HepG2 (cell line): ENCODE data around the gene UXS1. TPM values are rescaled to one million over a fixed set of nuclear protein-coding genes. Genes with fewer than 3 reads are reported as not detected.
A peak's percentile ranks its signal among the peaks of the same experiment; 100 is the strongest.

Experiments
- AHR ChIP-seq: IDR thresholded peaks from 2 replicates; pipeline ENCODE4 v1.6.1; 2018; ENCODE audit warnings: missing genetic modification reagents, missing compliant biosample characterization
- BHLHE40 ChIP-seq: IDR thresholded peaks from 2 replicates; pipeline ENCODE4 v1.6.1; 2011; ENCODE audit warnings: low read length, improper control_type of control experiment
- CENPX ChIP-seq: sonication (generic); formaldehyde crosslinking; IDR thresholded peaks from 2 replicates; pipeline ENCODE4 v1.9.0; 2021; ENCODE audit warnings: mild to moderate bottlenecking, missing genetic modification reagents, moderate library complexity
- FLYWCH1 ChIP-seq: sonication (generic); formaldehyde crosslinking; IDR thresholded peaks from 2 replicates; pipeline ENCODE4 v1.8.1; 2023; ENCODE audit warnings: mild to moderate bottlenecking, missing genetic modification reagents
- HDAC1 ChIP-seq: sonication (generic); formaldehyde crosslinking; IDR thresholded peaks from 2 replicates; pipeline ENCODE4 v1.5.1; 2020; ENCODE audit warnings: mild to moderate bottlenecking, missing genetic modification reagents
- HNRNPLL ChIP-seq: fragments of 200-400 bp; formaldehyde crosslinking; IDR thresholded peaks from 2 replicates; pipeline ENCODE4 v1.6.1; 2017; ENCODE audit warnings: mild to moderate bottlenecking, low read depth, low read length; ENCODE audit not compliant: poor library complexity, severe bottlenecking
- KLF9 ChIP-seq: IDR thresholded peaks from 2 replicates; pipeline ENCODE4 v1.6.1; 2016; ENCODE audit warnings: low read depth
- KMT2A ChIP-seq: sonication (generic); formaldehyde crosslinking; IDR thresholded peaks from 2 replicates; pipeline ENCODE4 v1.4.0; 2020; ENCODE audit warnings: missing genetic modification reagents
- LCORL ChIP-seq, 2 experiments: fragments of 450-650 bp in 1 of 2; sonication (generic) in 1 of 2; formaldehyde crosslinking in 1 of 2; IDR thresholded peaks; 2 replicates each; pipeline versions ENCODE4 v1.5.0 to v1.6.1; 2017 to 2020; ENCODE audit warnings: antibody characterized with exemption in 1 of 2, missing genetic modification reagents in 1 of 2
- MED13 ChIP-seq: sonication (generic); formaldehyde crosslinking; IDR thresholded peaks from 2 replicates; pipeline ENCODE4 v1.5.0; 2020; ENCODE audit warnings: missing genetic modification reagents
- MTA3 ChIP-seq: sonication (generic); formaldehyde crosslinking; IDR thresholded peaks from 2 replicates; pipeline ENCODE4 v1.4.0; 2020; ENCODE audit warnings: missing genetic modification reagents
- NKX3-1 ChIP-seq: sonication (generic); formaldehyde crosslinking; IDR thresholded peaks from 2 replicates; pipeline ENCODE4 v1.5.0; 2020; ENCODE audit warnings: missing genetic modification reagents
- PHF20 ChIP-seq: sonication (generic); formaldehyde crosslinking; IDR thresholded peaks from 2 replicates; pipeline ENCODE4 v1.5.0; 2020; ENCODE audit warnings: mild to moderate bottlenecking, missing genetic modification reagents
- REXO4 ChIP-seq: sonication (generic); formaldehyde crosslinking; IDR thresholded peaks from 2 replicates; pipeline ENCODE4 v1.8.0; 2022; ENCODE audit warnings: missing genetic modification reagents, mild to moderate bottlenecking, borderline replicate concordance
- SKI ChIP-seq: fragments of 450-650 bp; IDR thresholded peaks from one replicate; pipeline ENCODE4 v1.6.1; 2018; ENCODE audit warnings: mild to moderate bottlenecking; ENCODE audit not compliant: partially characterized antibody
- SMAD3 ChIP-seq: sonication (generic); formaldehyde crosslinking; IDR thresholded peaks from 2 replicates; pipeline ENCODE4 v1.4.0; 2020; ENCODE audit warnings: missing genetic modification reagents
- YEATS2 ChIP-seq: sonication (generic); formaldehyde crosslinking; IDR thresholded peaks from 2 replicates; pipeline ENCODE4 v1.4.0; 2020; ENCODE audit warnings: missing genetic modification reagents, borderline replicate concordance
- ZFP37 ChIP-seq: sonication (generic); formaldehyde crosslinking; IDR thresholded peaks from 2 replicates; pipeline ENCODE4 v1.4.0; 2020; ENCODE audit warnings: missing genetic modification reagents, borderline replicate concordance
- ZNF12 ChIP-seq: sonication (generic); formaldehyde crosslinking; IDR thresholded peaks from 2 replicates; pipeline ENCODE4 v1.5.0; 2020; ENCODE audit warnings: missing genetic modification reagents
- ZNF280D ChIP-seq: sonication (generic); formaldehyde crosslinking; IDR thresholded peaks from 2 replicates; pipeline ENCODE4 v1.5.1; 2020; ENCODE audit warnings: mild to moderate bottlenecking, missing genetic modification reagents
- ZNF503 ChIP-seq: sonication (generic); formaldehyde crosslinking; IDR thresholded peaks from 2 replicates; pipeline ENCODE4 v1.4.0; 2020; ENCODE audit warnings: missing genetic modification reagents
- ZNF563 ChIP-seq: sonication (generic); formaldehyde crosslinking; IDR thresholded peaks from 2 replicates; pipeline ENCODE4 v1.8.0; 2022; ENCODE audit warnings: mild to moderate bottlenecking, moderate library complexity, missing genetic modification reagents
- ZNF709 ChIP-seq: sonication (generic); formaldehyde crosslinking; IDR thresholded peaks from 2 replicates; pipeline ENCODE4 v1.5.0; 2020; ENCODE audit warnings: mild to moderate bottlenecking, missing genetic modification reagents
- ZSCAN31 ChIP-seq: sonication (generic); formaldehyde crosslinking; IDR thresholded peaks from 2 replicates; pipeline ENCODE4 v1.5.0; 2020; ENCODE audit warnings: low read depth, mild to moderate bottlenecking, missing genetic modification reagents
- polyA plus RNA-seq, 8 experiments: library from polyadenylated mRNA; depleted of rRNA in 3 of 8; stranded (reverse) in 7 of 8; unstranded in 1 of 8; fragments of >200 nt; fragmentation: Illumina TruSeq in 4 of 8; extraction: Trizol in 4 of 8; gene quantifications; 2 replicates each; pipeline versions ENCODE4 v1.2.1 to v1.2.3, GENCODE V29; 2011 to 2016; ENCODE audit warnings: low read depth in 4 of 8, missing spikeins in 1 of 8, mixed read lengths in 1 of 8; ENCODE audit not compliant: insufficient read depth in 1 of 8
- total RNA-seq, 5 experiments: library from RNA; depleted of rRNA; stranded (reverse); fragments of >200 nt; fragmentation: Illumina TruSeq; extraction: Trizol; gene quantifications; 2 replicates each; pipeline ENCODE4 v1.2.3, GENCODE V29; 2016; ENCODE audit warnings: low read depth in 1 of 5
- TF ChIP-seq, protein P1 (sequence below): sonication (generic); formaldehyde crosslinking; IDR thresholded peaks from 2 replicates; pipeline ENCODE4 v1.8.1; 2023; ENCODE audit warnings: mild to moderate bottlenecking, inconsistent platforms, moderate library complexity, missing genetic modification reagents, borderline replicate concordance

Gene UXS1
- total and polyA plus RNA-seq, 2 of the 13 experiments (the other 11 are each of a cell fraction or from before 2014, with no cell fraction given): 53.3 to 110 TPM

- TF ChIP-seq ZNF280D (CRISPR knock-in tag) (no peak), CENPX (CRISPR knock-in tag) (no peak), HNRNPLL (peak; percentile 90), NKX3-1 (CRISPR knock-in tag) (peak; percentile 10; the same call in 1 of the 2 replicates), FLYWCH1 (CRISPR knock-in tag) (no peak), MED13 (CRISPR knock-in tag) (peak; percentile 76), KMT2A (peak; percentile 84; the same call in 1 of the 2 replicates), MTA3 (CRISPR knock-in tag) (no peak), SMAD3 (CRISPR knock-in tag) (no peak), LCORL (IDR thresholded peaks at IDR 0.05) (no peak), LCORL (CRISPR knock-in tag; IDR thresholded peaks at IDR 0.05) (peak; percentile 51; the same call in 1 of the 2 replicates), ZNF563 (CRISPR knock-in tag) (peak; percentile 94), ZNF709 (CRISPR knock-in tag) (peak; percentile 65; the same call in 1 of the 2 replicates), SKI (peak; percentile 29), KLF9 (CRISPR knock-in tag) (peak; percentile 54; the same call in 1 of the 2 replicates), ZSCAN31 (CRISPR knock-in tag) (0 out of 2 replicates have a peak, but pooled peaks have one; percentile 11), HDAC1 (peak; percentile 73), ZNF12 (CRISPR knock-in tag) (no peak), ZFP37 (CRISPR knock-in tag) (no peak), YEATS2 (peak; percentile 67; the same call in 1 of the 2 replicates), AHR (no peak), ZNF503 (no peak), BHLHE40 (0 out of 2 replicates have a peak, but pooled peaks have one; percentile 8), PHF20 (CRISPR knock-in tag) (peak; percentile 64), REXO4 (CRISPR knock-in tag) (0 out of 2 replicates have a peak, but pooled peaks have one; percentile 14)
- TF ChIP-seq, protein P1, sequence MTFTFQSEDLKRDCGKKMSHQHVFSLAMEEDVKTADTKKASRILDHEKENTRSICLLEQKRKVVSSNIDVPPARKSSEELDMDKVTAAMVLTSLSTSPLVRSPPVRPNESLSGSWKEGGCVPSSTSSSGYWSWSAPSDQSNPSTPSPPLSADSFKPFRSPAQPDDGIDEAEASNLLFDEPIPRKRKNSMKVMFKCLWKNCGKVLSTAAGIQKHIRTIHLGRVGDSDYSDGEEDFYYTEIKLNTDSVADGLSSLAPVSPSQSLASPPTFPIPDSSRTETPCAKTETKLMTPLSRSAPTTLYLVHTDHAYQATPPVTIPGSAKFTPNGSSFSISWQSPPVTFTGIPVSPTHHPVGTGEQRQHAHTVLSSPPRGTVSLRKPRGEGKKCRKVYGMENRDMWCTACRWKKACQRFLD (CRISPR knock-in tag): no peak
These were observed at the start of gene UXS1 (continued) for GRCh38 chr2:106193977-106194778.
